T-helper 1 cell (primary cell): ENCODE results near the gene ARHGEF2.
"Not testable (repeated sequence)": the region's sequence is repeated elsewhere in the genome, so short reads cannot be mapped to it uniquely, and the experiment has no call there.

Source experiments
- DNase-seq, 5 donors: peaks; one replicate each; pipeline ENCODE4 v3.0.0-alpha.2; 2012 to 2020

Gene ARHGEF2

DNA sequence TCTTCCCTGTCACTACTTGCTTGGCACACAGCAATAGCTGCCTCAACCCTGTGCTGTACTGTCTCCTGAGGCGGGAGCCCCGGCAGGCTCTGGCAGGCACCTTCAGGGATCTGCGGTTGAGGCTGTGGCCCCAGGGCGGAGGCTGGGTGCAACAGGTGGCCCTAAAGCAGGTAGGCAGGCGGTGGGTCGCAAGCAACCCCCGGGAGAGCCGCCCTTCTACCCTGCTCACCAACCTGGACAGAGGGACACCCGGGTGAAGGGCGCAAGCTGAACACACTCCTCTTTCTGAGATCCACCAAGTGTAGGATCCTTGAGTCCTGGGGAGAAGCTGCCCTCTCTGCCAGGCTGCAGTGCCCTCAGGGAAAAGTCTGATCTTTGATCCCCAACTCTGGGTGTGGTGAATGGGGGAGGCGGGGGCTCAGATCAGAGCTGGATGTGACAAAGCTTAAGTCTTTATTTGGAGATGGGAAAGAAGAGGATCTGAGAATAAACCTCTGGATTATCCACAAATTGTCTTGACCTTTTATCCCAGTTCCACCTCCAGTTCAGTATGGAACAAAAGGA is 35.7 kb downstream of the ARHGEF2 start:
- DNase-seq, result no peak

DNA sequence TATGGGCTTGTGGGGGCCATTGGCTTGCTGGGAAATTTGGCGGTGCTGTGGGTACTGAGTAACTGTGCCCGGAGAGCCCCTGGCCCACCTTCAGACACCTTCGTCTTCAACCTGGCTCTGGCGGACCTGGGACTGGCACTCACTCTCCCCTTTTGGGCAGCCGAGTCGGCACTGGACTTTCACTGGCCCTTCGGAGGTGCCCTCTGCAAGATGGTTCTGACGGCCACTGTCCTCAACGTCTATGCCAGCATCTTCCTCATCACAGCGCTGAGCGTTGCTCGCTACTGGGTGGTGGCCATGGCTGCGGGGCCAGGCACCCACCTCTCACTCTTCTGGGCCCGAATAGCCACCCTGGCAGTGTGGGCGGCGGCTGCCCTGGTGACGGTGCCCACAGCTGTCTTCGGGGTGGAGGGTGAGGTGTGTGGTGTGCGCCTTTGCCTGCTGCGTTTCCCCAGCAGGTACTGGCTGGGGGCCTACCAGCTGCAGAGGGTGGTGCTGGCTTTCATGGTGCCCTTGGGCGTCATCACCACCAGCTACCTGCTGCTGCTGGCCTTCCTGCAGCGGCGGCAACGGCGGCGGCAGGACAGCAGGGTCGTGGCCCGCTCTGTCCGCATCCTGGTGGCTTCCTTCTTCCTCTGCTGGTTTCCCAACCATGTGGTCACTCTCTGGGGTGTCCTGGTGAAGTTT is 36.4 kb downstream of the ARHGEF2 start:
- no peak for DNase-seq

DNA sequence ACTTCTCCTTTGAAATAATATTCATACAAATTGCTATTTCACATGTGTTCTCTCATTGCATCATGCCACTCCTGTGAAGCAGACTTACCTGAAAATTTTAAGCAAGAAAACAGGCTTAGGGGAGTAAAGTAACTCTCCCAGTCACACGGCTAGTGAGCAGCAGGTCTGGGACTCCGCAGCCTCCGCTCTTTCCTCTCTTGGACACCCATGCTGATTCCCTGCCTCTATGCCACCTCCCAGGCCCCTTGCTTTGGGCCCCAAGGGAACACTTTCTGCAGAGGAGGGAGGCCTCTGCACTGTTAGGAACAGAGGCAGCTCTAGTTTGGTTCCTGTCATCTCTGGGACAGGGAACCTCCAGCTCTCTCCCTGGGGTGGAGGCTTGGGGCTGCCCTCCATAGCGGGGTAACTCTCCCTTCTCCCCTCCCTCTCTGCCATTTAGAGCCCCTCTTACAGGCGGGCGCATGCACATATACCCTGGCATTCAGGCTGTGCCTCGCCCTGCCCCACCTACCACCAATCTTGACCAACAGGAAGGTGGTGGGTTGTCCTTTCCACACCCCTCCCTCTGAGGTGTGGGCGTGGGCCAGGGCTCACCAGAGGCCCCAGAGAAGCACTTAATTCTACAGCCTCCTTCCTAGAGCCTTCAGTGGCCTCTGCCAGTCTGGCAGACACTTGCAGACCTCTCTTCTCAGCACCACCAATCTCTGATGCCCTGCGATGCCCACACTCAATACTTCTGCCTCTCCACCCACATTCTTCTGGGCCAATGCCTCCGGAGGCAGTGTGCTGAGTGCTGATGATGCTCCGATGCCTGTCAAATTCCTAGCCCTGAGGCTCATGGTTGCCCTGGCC is 37.1 kb downstream of the ARHGEF2 start, which contains the start of gene RXFP4:
RXFP4 (plus strand) TSS at position 646 of the 852 bp plus-strand sequence; CDS start at position 718, 72 bp downstream.
- peak in 1 of 5 donors; percentile 25 for DNase-seq

GRCh38 chr1:155940482-155940992 is 37.8 kb downstream of the ARHGEF2 start:
- DNase-seq, result no peak

GRCh38 chr1:155938220-155938627 is 40.1 kb downstream of the ARHGEF2 start:
- DNase-seq, result peak in 1 of 5 donors; percentile 72

DNA sequence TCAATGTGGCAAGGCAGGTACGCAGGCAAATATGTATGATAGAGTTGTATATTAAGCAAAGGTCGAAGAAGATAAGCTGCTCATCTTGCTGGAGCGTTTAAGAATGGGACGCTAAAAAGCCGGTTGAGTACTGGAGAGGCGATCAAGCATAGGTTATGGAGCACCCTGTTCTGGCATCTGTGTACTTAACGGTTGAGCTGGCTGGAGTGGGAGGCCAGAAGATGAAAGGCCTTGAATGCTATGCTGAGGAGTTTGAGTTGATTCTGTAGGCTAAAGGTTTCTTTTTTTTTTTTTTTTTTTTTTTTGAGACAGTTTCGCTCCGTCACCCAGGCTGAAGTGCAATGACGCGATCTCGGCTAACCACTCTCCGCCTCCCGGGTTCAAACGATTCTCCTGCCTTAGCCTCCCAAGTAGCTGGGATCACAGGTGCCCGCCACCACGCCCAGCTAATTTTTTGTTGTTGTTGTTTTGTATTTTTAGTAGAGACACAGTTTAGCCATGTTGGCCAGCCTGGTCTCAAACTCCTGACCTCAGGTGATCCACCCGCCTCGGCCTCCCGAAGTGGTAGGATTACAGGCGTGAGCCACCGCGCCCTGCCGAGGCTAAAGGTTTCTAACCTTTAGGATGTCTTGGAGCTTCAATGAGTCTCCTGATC is 43.3 kb downstream of the ARHGEF2 start:
- no peak for DNase-seq

DNA sequence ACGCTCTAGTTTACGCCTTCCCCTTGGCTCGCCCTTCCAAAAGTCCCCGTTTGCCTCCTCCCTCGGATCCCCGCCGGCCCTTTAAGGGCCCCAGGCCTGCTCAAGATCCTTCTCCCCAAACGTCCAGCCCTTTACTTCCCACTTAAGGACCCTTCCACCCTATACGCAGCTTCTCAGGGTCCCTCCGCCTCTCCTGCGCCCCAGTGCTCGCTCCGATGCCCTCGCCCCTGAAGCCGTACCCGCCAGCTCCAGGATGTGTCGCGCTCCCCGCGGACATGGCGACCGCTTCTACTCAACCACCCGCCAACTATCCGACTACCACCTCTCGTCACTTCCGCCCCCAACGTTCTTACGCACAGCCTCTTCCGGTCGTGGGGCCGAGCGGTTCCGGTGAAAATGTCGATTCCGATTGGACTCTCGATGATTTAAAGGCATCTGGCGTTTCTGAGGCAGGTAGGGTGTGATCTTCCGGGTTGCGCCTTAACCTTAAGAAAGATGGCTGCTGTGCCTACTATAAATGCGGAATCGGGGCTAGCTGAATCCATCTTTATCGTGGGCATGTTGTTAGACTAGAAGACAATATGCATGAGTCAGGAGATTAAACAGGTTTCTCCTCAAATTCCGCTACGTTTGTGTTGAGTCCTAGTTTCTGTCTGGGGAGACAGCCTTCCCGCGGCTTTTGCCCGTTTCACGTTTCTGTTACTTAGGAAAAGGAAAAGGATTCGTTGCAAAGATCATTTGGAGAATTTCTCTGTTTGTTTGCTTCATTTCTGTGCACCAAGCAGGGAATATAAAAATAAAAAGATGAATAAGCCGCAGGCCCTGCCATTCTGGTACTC is 44.0 kb downstream of the ARHGEF2 start, which contains the start of gene KHDC4:
KHDC4 (minus strand) TSS at position 317 of the 839 bp plus-strand sequence; CDS start at position 277, 40 bp downstream.
- peak; percentile 87 to 99 (median 93) for DNase-seq

DNA sequence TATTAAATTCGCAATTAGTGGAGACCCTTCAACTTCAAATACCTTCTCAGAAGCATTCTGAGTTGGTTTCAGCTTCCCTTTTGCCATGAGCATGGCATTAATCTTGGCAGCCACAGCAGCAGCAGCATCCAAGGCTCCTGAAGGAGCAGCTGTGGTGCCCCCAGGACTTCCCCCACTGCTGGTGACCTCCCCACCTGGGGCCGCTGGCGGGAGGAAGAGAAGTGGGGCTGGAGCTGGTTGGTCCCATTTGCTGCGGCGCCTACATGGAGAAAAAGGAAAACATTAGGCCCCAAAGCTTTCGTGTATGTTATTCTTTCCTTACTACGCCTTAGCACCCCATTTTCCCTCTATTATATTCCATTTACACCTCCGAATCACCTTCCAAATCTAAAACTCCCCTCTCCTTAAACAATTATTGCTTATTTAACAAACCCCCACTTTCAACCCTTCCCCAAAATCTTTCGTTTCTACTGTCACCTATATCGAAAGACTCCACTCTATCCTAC is 44.7 kb downstream of the ARHGEF2 start:
- no peak for DNase-seq

GRCh38 chr1:155932487-155932886 is 45.9 kb downstream of the ARHGEF2 start:
- no peak for DNase-seq

GRCh38 chr1:155932081-155932480 is 46.3 kb downstream of the ARHGEF2 start:
- no peak for DNase-seq

DNA sequence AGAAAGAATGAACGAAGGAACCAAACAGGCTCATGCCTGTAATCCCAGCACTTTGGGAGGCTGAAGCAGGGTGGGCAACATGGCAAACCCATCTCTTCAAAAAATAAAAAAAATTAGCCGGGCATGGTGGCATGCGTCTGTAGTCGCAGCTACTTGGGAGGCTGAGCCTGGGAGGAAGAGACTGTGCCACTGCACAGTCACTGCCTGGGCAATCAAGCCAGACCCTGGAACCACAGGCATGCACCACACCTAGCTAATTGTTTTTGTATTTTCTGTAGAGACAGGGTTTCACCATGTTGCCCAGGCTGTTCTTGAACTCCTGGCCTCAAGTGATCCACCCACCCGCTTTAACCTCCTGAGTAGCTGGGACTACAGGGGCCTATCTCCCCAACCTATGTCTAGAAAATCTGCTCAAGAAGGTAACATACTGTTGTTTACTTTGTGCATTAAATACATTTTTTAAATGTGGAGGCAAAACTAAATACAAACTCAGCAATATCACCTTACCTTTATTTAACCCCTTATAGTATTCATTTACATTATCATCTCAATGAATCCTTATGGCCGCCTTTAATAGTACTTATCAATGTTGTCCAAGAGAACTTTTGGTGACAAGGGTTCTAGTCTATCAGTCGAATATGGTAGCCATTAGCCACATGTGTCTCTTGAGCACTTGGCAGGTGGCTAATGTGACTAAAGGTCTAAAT is 46.9 kb downstream of the ARHGEF2 start:
- no peak for DNase-seq

- DNase-seq, result not testable (repeated sequence)
Observed at GRCh38 chr1:155930725-155931124, 47.6 kb downstream of the ARHGEF2 start.

GRCh38 chr1:155929057-155929456 is 49.3 kb downstream of the ARHGEF2 start:
- DNase-seq, result no peak

DNA sequence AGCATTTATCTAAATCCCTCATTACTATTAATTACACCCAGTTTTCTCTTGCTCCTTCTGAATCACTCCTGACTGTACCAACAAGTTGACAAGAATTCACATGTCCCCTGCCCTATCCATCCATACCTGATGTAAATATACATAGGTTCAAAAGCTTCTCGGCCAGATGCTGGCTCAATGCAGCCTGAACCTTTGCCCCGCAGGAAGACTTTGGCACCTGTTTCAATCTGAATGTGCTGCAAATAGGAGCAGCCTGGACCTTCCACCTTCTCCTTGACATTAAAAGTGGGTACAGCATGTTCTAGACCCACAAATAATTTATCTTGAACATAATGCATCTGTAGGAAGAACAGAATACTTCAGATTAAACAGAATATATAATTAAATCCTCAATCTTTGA is 52.8 kb downstream of the ARHGEF2 start:
- no peak for DNase-seq

- DNase-seq, result no peak
Observed at GRCh38 chr1:155920717-155921116, 57.6 kb downstream of the ARHGEF2 start.

DNA sequence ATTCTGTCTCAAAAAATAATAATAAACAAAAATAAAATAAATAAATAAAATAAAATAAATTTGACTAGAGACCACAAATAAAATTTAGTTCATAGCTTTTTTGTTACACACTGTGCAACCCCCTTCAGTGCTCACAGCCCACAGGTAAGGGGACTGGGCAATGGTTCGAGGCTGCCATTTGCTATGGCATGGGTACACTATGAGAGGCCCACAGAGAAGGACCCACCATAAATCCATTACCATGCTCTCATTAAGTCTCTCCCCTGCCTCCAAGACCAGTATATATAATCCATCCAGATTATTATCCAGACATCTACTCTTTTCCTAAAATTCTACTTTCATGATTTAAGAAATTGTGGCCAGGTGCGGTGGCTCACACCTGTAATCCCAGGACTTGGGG is 58.5 kb downstream of the ARHGEF2 start:
- no peak for DNase-seq

DNA sequence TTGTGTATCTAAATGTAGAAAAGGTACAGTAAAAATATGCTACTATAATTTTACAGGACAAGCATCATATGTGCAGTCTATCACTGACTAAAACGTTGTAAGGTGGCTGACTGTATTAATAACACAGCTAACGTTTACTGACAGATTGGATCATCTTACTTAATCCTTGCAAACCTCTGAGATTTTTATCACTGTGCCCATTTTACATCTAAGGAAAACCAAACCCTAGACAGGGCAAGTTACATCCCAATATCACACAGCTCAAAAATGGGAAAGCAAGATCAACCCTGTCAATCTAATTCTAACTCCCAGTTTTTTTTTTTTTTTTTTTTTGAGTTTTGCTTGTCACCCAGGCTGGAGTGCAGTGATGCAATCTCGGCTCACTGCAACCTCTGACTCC is 59.7 kb downstream of the ARHGEF2 start:
- DNase-seq, result no peak

- no peak for DNase-seq
Observed at GRCh38 chr1:155913969-155914757, 64.2 kb downstream of the ARHGEF2 start.

DNA sequence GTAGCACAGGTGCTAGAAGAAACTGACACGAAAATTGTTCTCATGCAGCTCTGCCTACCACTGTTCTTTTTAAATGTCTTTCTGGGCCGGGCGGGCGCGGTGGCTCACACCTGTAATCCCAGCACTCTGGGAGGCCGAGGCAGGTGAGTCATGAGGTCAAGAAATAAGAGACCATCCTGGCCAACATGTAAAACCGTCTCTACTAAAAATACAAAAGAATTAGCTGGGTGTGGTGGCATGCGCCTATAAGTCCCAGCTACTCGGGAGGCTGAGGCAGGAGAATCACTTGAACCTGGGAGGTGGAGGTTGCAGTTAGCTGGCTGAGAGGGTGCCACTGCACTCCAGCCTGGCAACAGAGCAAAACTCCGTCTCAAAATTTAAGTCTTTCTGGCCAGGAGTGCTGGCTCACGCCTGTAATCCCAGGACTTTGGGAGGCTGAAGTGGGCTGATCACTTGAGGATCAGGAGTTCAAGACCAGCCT is 66.3 kb downstream of the ARHGEF2 start:
- DNase-seq, result no peak
